Left colon (tissue), 2 donors: ENCODE data around the gene RAD51B. TPM values are rescaled to one million over a fixed set of nuclear protein-coding genes. Genes with fewer than 3 reads are reported as not detected.
"Not testable (repeated sequence)": the region's sequence is repeated elsewhere in the genome, so short reads cannot be mapped to it uniquely, and the experiment has no call there.

Experiments used
- ATAC-seq: fragments of 200-7000 bp; cut with Tn5 transposase; one replicate; pipeline ENCODE4 v1.9.1; 2020; ENCODE audit warnings: mild to moderate bottlenecking, moderate library complexity
- DNase-seq, 2 donors: peaks; one replicate each; pipeline ENCODE4 v3.0.0-alpha.2; 2020
- intact Hi-C, 2 donors: fragments of 100-400 bp; cut with DNase I in 1 of 2; cut with micrococcal nuclease in 1 of 2; formaldehyde crosslinking; loops; one replicate each; pipeline versions ENCODE4 v1.11.2 to v1.14.0; 2022; cut with DNase I, micrococcal nuclease
- total RNA-seq, 2 donors: library from RNA; stranded (reverse); fragmentation: NEBNext Ultra II Directional; extraction: Animal tissue kit (Norgen Biotek cat#: 25700); gene quantifications; one replicate each; pipeline ENCODE4 v1.2.1, GENCODE V29; 2021
- donor health status: DM: no; HTN: no; CAD: no.
- donor health status: DM: yes; HTN: yes; CAD: no.

RAD51B gene
- total RNA-seq, 2 donors from 2014 or later = 13.7 to 16.8 TPM

GRCh38 chr14:67998834-67999233 is 179.3 kb downstream of the RAD51B start:
- ATAC-seq = peak; percentile 78
- intact Hi-C loops = no loop called here
- no peak for DNase-seq

GRCh38 chr14:67999290-67999689 is 179.7 kb downstream of the RAD51B start:
- ATAC-seq = no peak
- intact Hi-C loops = no loop called here
- no peak for DNase-seq

GRCh38 chr14:67999705-68000384 is 180.3 kb downstream of the RAD51B start:
- ATAC-seq = no peak
- no peak for DNase-seq
- intact Hi-C loops = no loop called here

GRCh38 chr14:68000511-68000910 is 180.9 kb downstream of the RAD51B start:
- ATAC-seq = no peak
- intact Hi-C loops = no loop called here
- no peak for DNase-seq

- ATAC-seq (no peak), DNase-seq (no peak)
- intact Hi-C loops = no loop called here
Measured at GRCh38 chr14:68008491-68008890, 188.9 kb downstream of the RAD51B start.

- ATAC-seq (no peak), DNase-seq (no peak)
- intact Hi-C loops = no loop called here
Measured at GRCh38 chr14:68011406-68012028, 191.9 kb downstream of the RAD51B start.

GRCh38 chr14:68012871-68013270 is 193.3 kb downstream of the RAD51B start:
- ATAC-seq (no peak), DNase-seq (no peak)
- intact Hi-C loops = no loop called here

GRCh38 chr14:68013326-68013725 is 193.7 kb downstream of the RAD51B start:
- no peak for ATAC-seq
- DNase-seq = no peak
- intact Hi-C loops = no loop called here

GRCh38 chr14:68014771-68015170 is 195.2 kb downstream of the RAD51B start:
- DNase-seq (no peak), ATAC-seq (no peak)
- intact Hi-C loops = no loop called here

- intact Hi-C loops = no loop called here
- no peak for ATAC-seq
- DNase-seq = no peak
Measured at GRCh38 chr14:68015356-68016254, 196.0 kb downstream of the RAD51B start.

GRCh38 chr14:68016255-68016914 is 196.8 kb downstream of the RAD51B start:
- DNase-seq = no peak
- no peak for ATAC-seq
- intact Hi-C loops = no loop called here

GRCh38 chr14:68018598-68018997 is 199.0 kb downstream of the RAD51B start:
- intact Hi-C loops = no loop called here
- DNase-seq (no peak), ATAC-seq (peak; percentile 98)

GRCh38 chr14:68020493-68020892 is 200.9 kb downstream of the RAD51B start:
- DNase-seq (no peak), ATAC-seq (no peak)
- intact Hi-C loops = no loop called here

- DNase-seq = no peak
- intact Hi-C loops = no loop called here
- no peak for ATAC-seq
Measured at GRCh38 chr14:68020999-68021663, 201.6 kb downstream of the RAD51B start.

GRCh38 chr14:68027276-68027675 is 207.7 kb downstream of the RAD51B start:
- DNase-seq (no peak), ATAC-seq (no peak)
- intact Hi-C loops = no loop called here

- ATAC-seq (no peak), DNase-seq (no peak)
- intact Hi-C loops = no loop called here
Measured at GRCh38 chr14:68028075-68028474, 208.5 kb downstream of the RAD51B start.

GRCh38 chr14:68031011-68031410 is 211.4 kb downstream of the RAD51B start:
- intact Hi-C loops, DNase-seq, ATAC-seq: not testable (repeated sequence)

- no peak for DNase-seq
- ATAC-seq = no peak
- intact Hi-C loops = no loop called here
Measured at GRCh38 chr14:68032154-68032553, 212.6 kb downstream of the RAD51B start.
